Right atrium auricular region (tissue), 2 donors: ENCODE data around the gene CLCN4. TPM values are rescaled to one million over a fixed set of nuclear protein-coding genes. Genes with fewer than 3 reads are reported as not detected.

ENCODE experiments used
- DNase-seq: peaks from one replicate; pipeline ENCODE4 v3.0.0-alpha.2; 2019; ENCODE audit warnings: low spot score
- H3K27ac ChIP-seq, 2 donors: fragments of 200-600 bp; sonication (generic); 1 replicate in 1 of 2; 2 replicates in 1 of 2; pipeline ENCODE4 v1.5.1; 2016 to 2019
- H3K27me3 ChIP-seq, 2 donors: fragments of 200-600 bp; sonication (generic); one replicate each; pipeline versions ENCODE4 v1.5.1 to v1.6.0; 2017 to 2019
- H3K36me3 ChIP-seq: fragments of 200-600 bp; sonication (generic); one replicate; pipeline ENCODE4 v1.5.1; 2016
- H3K4me1 ChIP-seq, 2 donors: fragments of 200-600 bp; sonication (generic); one replicate each; pipeline versions ENCODE4 v1.5.1 to v1.6.0; 2017 to 2019
- H3K4me3 ChIP-seq, 2 donors: fragments of 200-600 bp; sonication (generic); 1 replicate in 1 of 2; 2 replicates in 1 of 2; pipeline ENCODE4 v1.5.1; 2017 to 2019; ENCODE audit warnings: mild to moderate bottlenecking in 1 of 2, moderate library complexity in 1 of 2
- H3K9me3 ChIP-seq, 2 donors: fragments of 200-600 bp; sonication (generic); one replicate each; pipeline ENCODE4 v1.5.1; 2019
- total RNA-seq, 2 donors: library from RNA; depleted of rRNA; stranded (reverse); fragments of >200 nt; gene quantifications; one replicate each; pipeline ENCODE4 v1.1.0, GENCODE V29; 2016
- TF ChIP-seq, protein P1 (sequence below), 2 donors: fragments of 200-600 bp; sonication (generic); IDR thresholded peaks; one replicate each; pipeline ENCODE4 v1.5.1; 2019; ENCODE audit warnings: antibody characterized with exemption in 2 of 2

CLCN4 gene
- 10 to 100 TPM; 15.6 to 37.6 TPM for total RNA-seq

DNA sequence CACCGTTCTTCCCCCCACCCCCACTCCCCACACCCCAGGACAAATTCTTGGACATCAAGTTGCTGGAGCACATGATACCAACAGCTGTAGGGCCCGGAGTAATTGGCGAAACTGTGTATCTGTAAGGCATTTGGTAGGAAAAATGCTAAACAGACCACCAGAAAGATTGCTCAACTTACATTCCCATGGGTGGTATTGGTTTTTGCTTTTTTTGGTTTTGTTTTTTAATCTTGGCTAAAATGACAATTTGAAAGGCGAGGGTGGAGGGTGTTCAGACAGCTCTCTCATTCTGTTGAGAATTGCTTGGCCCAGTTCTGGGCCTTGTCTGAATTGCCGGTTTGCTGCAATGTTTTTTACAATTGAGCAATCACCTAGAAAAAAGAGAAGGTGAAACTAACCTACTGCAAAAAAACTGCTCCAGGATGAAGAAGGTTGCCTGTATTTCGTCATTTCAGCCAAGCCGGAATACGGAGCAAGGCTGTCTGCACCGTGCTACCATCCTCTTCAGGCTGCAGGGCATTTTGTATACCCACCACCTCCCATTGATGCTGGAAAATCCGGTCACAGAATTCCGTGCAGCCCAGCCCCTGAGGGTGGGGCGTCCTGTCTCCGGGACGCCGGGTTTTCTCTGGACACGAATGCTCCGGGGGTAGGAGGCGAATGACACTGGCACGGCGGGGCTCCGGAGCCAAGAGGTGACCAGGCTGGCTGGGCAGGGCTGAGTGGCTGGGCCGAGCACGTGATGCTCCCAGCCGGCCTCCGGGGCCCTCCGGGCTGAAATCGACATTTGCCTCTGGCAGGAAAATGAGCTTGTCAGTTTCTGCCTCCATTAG lies at the start of gene CLCN4:
CLCN4 (plus strand) TSS at position 777 of the 833 bp plus-strand sequence. CDS start 28,058 bp downstream, outside the sequence.
- Histone ChIP-seq H3K27ac (peak within 1 kb of the TSS; percentile 75 to 77), H3K27me3 (no peaks in the 10 kb centered on the region), H3K4me1 (peaks cover 0 to 21% of the 10 kb centered on the region in 2 donors), H3K4me3 (peak within 1 kb of the TSS; percentile 30 to 41), H3K36me3 (no peaks in the 10 kb centered on the region), H3K9me3 (no peaks in the 10 kb centered on the region)
- TF ChIP-seq, protein P1, sequence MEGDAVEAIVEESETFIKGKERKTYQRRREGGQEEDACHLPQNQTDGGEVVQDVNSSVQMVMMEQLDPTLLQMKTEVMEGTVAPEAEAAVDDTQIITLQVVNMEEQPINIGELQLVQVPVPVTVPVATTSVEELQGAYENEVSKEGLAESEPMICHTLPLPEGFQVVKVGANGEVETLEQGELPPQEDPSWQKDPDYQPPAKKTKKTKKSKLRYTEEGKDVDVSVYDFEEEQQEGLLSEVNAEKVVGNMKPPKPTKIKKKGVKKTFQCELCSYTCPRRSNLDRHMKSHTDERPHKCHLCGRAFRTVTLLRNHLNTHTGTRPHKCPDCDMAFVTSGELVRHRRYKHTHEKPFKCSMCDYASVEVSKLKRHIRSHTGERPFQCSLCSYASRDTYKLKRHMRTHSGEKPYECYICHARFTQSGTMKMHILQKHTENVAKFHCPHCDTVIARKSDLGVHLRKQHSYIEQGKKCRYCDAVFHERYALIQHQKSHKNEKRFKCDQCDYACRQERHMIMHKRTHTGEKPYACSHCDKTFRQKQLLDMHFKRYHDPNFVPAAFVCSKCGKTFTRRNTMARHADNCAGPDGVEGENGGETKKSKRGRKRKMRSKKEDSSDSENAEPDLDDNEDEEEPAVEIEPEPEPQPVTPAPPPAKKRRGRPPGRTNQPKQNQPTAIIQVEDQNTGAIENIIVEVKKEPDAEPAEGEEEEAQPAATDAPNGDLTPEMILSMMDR (IDR thresholded peaks at IDR 0.05) = no peak
- peak; percentile 68 for DNase-seq

DNA sequence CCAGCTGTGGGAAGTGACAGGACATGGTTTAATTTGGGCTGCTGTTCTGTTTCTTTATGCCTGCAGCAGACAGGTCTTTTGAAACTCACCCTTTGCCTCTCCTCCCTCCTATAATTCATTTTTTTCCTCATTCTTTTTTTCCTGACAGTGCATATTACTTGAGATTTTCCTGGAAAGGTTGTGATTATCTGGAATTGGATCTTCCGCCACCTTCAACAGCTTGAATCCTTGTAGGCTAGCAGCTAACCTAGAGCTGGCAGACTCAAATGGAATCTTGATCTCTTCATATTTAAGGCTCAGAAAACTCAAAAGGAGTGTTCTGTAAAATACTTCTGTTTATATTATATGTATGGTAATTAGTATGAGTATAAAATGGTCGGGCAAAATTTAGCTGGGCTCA lies 49.3 kb upstream of the CLCN4 start:
- H3K4me1 ChIP-seq = peaks cover 0 to 22% of the 10 kb centered on the region in 2 donors

DNA sequence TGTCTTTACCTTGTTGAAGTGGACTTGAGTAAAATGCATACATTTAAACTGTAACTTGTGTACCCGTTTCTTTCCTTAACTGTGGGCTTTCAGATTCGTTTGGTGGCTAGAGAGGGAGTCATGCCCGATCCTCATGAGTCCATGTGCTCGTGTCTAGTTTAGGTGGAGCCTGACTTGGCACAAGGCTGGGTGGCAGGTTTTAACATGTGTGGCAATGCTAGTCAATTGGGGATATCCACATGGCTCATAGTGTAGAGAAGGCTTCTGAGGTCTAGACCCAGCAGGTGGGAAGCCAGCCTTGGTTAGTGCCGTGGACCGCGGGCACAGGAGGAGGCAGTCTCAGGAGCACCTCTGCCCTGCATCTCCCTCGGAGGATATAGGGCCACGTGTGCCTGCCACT lies 48.5 kb upstream of the CLCN4 start:
- no peak for DNase-seq
- Histone ChIP-seq H3K27ac (no peak overlapping the region), H3K27me3 (no peaks in the 10 kb centered on the region), H3K9me3 (no peaks in the 10 kb centered on the region), H3K36me3 (no peaks in the 10 kb centered on the region), H3K4me1 (peaks cover 0 to 22% of the 10 kb centered on the region in 2 donors), H3K4me3 (no peak overlapping the region)
- TF ChIP-seq, protein P1 (IDR thresholded peaks at IDR 0.05) = no peak

More for the DNA sequence above, 49.3 kb upstream of the CLCN4 start:
- Histone ChIP-seq H3K27me3 (no peaks in the 10 kb centered on the region), H3K27ac (no peak overlapping the region), H3K9me3 (no peaks in the 10 kb centered on the region), H3K36me3 (no peaks in the 10 kb centered on the region), H3K4me3 (no peak overlapping the region)
- DNase-seq = no peak
- TF ChIP-seq, protein P1 (IDR thresholded peaks at IDR 0.05) = no peak

DNA sequence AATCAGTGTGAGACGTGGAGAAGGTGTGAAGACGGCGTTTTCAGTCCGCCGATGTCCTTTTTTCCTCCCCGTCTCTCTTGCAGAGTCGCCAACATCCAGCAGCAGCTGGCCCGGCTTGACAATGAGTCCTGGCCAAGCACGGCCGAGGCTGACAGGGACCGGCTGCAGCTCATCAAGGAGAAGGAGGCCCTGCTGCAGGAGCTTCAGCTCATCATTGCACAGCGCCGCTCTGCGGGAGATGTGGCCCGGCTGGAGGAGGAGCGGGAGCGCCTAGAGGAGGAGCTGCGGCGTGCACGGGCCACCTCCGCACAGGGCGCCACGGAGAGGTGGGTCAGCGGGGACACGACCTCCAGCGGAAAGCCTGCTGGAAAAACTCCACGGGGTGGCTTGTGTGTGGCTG lies 47.1 kb upstream of the CLCN4 start:
- Histone ChIP-seq H3K9me3 (no peaks in the 10 kb centered on the region), H3K4me1 (peaks cover 0 to 22% of the 10 kb centered on the region in 2 donors), H3K27me3 (no peaks in the 10 kb centered on the region), H3K4me3 (no peak overlapping the region), H3K36me3 (no peaks in the 10 kb centered on the region), H3K27ac (no peak overlapping the region)
- DNase-seq = no peak
- TF ChIP-seq, protein P1 (IDR thresholded peaks at IDR 0.05) = no peak

DNA sequence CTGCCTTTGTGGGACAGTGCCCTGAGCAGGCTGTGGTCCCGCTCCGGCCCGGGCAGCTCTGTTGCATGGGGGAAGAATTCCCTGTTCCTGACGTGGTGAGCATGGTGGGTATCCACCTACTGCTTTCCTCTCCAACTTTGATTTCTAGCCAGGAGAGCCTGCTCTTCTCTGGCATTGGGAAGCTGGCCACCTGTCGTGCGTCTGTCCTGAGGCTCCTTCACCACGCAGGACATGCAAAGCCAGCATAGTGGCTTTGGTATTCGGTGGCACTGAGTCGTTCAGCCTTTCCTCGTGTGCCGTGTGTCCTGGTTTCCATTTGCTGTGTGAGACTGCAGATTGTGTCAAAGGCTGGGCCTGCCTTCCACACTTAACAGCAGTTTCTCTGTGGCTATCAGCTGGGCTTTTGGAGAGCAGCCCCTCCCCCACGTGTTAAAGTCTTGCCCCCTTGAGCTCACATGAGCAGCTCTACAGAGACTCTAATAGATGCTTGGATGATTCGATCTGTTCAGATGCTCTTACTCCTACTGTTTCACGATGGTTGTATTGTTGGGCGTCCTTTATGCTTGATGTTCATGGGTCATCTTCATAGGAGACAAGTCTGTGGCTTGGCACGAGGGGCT lies 46.3 kb upstream of the CLCN4 start:
- Histone ChIP-seq H3K4me1 (peaks cover 0 to 21% of the 10 kb centered on the region in 2 donors), H3K36me3 (no peaks in the 10 kb centered on the region), H3K9me3 (no peaks in the 10 kb centered on the region), H3K27me3 (no peaks in the 10 kb centered on the region), H3K4me3 (no peak overlapping the region), H3K27ac (no peak overlapping the region)
- TF ChIP-seq, protein P1 (IDR thresholded peaks at IDR 0.05) = no peak
- no peak for DNase-seq
